ENCODE results near the gene KRT74.

The KRT74 gene

GRCh38 chr12:52517005-52517835, 56.4 kb downstream of the KRT74 start:
- H3K27ac ChIP-seq, result no peak overlapping the region
- TF ChIP-seq ZFX (IDR thresholded peaks at IDR 0.05; ENCODE audit: borderline replicate concordance), result no peak
- TF ChIP-seq, protein P1, sequence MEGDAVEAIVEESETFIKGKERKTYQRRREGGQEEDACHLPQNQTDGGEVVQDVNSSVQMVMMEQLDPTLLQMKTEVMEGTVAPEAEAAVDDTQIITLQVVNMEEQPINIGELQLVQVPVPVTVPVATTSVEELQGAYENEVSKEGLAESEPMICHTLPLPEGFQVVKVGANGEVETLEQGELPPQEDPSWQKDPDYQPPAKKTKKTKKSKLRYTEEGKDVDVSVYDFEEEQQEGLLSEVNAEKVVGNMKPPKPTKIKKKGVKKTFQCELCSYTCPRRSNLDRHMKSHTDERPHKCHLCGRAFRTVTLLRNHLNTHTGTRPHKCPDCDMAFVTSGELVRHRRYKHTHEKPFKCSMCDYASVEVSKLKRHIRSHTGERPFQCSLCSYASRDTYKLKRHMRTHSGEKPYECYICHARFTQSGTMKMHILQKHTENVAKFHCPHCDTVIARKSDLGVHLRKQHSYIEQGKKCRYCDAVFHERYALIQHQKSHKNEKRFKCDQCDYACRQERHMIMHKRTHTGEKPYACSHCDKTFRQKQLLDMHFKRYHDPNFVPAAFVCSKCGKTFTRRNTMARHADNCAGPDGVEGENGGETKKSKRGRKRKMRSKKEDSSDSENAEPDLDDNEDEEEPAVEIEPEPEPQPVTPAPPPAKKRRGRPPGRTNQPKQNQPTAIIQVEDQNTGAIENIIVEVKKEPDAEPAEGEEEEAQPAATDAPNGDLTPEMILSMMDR (IDR thresholded peaks at IDR 0.05), result no peak

DNA sequence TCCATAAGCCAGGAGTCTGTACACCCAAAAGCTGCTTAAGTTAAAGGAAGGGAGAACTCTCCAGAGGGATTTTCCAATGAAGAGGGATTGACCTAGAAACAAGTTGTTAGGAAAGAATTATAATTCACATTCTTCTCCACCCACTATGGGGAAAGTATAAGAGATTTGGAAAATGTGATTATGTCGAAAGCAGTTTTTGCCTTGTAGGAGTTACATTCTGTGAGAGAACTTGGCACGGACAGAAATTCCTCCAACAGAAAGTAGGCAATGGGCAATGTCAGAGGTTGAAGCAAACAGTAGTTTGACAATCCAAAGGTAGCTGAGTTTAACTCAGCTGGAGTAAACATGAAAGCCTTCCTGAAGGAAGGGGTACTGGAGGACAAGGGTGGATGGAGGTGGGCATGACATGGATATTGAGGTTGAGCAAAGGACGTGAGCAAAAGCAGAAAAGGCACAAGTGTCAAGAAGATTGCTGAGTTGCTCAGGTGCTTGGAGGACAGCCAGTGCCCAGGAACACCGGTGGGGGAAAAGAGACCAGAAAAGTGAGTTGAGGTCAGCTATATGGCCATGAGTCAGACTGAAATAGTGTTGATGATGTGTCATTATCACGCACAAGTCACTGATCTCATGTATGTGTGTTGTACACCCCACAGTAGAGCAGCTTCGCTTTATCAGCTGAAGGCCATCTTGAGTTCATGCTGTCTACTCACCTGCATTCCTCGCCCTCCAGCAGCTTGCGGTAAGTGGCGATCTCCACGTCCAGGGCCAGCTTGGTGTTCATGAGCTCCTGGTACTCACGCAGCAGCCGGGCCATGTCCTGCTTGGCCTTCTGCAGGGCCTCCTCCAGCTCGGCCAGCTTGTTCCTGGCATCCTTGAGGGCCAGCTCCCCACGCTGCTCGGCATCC, 57.5 kb downstream of the KRT74 start:
- H3K27ac ChIP-seq, result no peak overlapping the region
- no peak for TF ChIP-seq ZFX (IDR thresholded peaks at IDR 0.05; ENCODE audit: borderline replicate concordance)

Measured in 22Rv1 (cell line).